ENCODE measurements around the gene CTNND1. TPM values are rescaled to one million over a fixed set of nuclear protein-coding genes. Genes with fewer than 3 reads are reported as not detected.
A peak's percentile ranks its signal among the peaks of the same experiment; 100 is the strongest.
"Not testable (repeated sequence)": the region's sequence is repeated elsewhere in the genome, so short reads cannot be mapped to it uniquely, and the experiment has no call there.

Gene CTNND1
- polyA plus RNA-seq, 1 donor = 136 TPM

DNA sequence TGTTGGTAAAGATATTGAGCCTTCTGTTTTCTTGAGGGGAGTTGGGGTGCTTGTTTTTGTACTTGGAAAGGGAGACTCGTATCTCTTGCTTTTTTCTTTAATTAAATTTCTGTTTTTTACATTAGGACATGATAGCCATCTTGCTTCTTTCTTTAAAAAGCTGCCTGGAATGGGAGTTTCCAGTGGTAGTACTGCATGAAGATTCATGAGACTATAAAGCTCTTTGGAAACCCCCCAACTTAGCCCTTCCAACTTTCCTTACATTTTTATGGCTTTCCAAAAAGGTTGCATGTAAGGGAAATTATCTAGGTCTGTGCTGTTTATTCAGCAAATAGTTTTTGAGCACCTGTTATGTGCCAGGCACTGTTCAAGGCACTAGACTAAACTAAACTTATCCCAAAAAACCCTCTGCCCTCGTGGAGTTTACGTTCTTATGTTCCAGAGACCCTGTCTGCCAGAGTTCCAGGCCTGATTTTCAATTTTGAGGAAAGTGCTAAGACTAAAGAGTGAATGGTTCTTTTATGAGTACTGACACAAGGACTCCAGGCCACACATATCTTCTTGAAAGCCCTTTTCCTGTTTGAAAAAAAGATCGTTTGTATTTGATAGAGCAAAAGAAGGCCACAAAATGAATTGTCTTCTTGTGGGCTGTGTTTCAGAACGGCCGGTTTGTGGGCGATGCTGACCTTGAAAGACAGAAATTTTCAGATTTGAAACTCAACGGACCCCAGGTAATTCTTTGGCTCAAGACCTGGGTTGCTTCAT, 31.9 kb downstream of the CTNND1 start:
- no peak for DNase-seq

DNA sequence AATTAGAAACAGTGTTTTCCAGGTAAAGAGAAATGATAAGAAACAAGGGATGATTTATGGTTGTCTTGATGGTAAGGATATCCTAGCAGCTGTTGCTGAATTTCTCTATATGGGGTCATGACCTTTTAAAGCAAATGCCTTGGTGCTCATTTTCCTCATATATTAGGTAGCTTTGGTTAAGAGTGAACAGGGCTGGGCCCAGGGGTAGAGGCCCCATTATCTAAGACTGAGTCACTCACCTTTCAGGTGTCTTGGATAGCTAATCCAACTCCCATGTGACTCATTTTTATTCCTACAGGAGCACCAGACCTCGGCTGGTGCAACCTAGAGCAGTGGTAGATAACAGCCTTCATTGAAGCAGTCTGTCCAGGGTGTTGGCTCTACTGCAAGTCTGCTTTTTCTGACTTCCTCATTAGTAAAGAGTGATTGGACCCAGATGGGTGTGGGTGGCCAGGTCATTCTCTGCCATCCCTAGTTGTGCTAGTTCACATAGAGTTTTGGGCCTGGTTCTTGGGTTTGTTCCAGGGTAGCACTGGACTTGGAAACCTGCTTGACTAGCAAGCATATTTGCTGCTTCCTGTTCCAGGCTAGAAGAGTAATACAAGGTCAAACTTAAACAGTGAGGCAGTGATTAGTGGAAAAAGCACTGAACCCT, 37.4 kb downstream of the CTNND1 start:
- DNase-seq = no peak

DNA sequence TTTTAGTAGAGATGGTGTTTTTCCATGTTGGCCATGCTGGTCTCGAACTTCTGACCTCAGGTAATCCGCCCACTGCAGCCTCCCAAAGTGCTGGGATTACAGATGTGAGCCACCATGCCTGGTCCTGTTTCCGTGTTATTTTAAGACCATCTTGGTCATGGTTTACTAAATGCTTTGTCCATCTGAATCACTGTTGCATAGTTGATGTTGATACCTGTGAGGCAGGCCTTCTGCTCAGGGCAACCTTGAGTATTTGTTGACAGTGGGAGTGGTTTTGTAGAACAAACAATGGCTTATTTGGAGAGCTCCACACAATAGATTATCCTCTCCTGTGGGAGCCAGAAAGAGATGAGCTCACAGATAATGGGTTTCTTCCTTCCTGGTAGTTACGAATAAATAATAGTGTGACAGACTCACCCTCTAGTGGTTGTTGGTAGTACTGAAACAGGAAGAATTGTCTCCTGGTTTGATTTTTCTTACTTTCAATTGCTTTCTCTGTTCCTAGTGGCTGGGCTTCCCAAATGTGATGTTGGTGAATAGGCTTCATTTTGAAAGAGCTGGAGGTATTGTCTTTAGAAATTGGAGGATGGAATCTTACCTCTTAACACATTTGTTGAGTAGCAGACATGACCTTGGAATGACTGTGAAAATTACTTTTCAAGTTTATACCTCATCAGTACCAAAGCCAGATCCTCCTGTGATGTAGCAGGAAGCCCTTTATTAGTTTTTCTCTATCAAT, 39.0 kb downstream of the CTNND1 start:
- peak; percentile 69 for DNase-seq

DNA sequence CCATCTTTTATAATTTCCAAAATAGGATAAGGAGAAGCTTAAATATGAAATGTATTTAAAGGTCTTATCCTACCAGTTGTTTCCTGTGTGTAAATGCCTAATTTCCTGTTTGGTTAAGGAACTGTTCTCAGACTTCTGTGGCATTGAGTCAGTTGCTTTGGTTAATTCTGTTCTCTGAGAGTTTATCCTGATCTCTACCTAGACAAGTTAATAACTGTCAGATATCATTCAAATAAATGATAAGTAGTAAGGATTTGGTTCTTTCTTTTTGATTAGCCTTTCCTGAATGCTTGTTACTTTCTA, 39.5 kb downstream of the CTNND1 start:
- DNase-seq = no peak

DNA sequence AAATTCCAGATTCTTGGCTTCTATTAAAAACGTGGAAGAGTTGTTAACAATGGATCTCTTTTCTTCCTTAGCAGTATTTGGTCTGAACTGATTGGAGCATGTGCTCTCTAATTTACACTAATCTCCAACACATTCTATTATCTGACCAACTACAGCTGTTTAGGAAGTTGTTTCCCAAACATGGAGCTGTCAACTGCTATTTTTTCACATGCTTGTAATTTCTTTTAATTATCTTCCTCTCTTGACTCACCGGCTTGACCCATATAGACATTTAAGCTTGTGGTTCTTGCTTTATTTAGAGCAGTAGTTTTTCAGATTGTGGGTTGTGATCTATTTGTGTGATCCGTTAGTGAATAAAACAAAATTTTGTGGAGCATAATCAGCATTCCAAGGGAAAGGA, 40.8 kb downstream of the CTNND1 start:
- DNase-seq = no peak

DNA sequence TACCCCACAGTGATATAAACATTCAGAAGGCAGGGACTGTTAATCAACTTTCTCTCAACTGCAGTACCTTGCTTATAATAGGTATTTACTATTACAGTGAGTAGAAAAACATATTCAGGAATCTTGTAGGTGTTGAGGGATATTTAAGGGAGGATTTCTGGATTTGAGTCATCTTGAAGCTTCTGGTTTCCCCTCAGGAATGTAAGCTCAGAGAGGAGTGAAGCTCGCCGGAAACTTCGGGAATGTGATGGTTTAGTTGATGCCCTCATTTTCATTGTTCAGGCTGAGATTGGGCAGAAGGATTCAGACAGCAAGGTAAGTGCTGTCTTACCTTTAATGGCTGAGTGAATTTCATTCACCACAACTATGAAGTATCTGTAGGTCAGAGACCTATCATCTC, 42.9 kb downstream of the CTNND1 start:
- DNase-seq = no peak

DNA sequence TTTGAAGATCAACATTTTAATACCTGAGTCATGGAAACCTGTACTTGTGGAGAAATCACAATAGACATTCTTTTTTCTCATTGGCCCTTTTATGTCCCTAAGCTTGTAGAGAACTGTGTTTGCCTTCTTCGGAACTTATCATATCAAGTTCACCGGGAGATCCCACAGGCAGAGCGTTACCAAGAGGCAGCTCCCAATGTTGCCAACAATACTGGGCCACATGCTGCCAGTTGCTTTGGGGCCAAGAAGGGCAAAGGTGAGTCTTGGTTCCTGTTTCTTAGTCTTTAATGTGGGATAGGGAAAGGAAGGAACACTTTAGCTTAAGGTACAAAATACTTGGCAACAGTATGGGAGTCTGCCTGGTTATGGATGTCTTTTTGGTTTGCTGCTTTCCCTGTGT, 44.2 kb downstream of the CTNND1 start:
- DNase-seq = no peak

DNA sequence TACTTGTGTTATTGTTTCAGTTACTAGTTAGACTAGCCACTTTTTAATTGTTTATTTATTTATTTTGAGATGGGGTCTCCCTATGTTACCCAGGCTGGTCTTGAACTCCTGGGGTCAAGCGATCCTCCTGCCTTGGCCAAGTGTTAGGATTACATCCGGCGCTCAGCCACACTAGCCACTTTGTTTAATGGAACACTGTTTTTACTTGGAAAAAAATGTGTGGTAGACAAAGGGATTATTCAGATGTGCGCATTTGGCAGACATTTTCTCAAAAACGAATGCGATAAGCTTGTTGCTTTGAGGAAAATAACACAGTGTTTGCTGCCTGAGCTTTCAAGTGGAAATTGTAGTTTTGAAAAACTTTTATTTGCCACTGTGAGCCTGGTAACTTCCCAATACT, 51.0 kb downstream of the CTNND1 start:
- no peak for DNase-seq

DNA sequence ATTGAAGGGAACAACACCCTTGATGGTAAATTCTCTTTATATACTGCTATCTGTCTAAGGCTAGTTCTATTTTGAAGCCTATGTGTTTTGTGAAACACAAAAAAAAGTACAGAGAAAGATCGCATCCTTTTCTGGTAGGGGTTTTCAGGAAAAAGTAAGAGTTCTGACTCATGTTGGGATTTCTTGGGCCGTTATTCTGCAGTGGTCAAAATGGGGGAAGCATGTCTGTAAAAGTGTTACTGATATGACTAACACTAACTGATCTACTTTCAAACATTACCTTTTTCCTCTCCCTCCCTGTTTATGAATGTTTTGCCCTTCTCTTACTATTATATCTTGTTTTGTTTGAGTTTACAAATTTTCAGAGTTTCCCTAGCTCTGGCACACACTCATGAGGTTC, 53.9 kb downstream of the CTNND1 start:
- DNase-seq = no peak

DNA sequence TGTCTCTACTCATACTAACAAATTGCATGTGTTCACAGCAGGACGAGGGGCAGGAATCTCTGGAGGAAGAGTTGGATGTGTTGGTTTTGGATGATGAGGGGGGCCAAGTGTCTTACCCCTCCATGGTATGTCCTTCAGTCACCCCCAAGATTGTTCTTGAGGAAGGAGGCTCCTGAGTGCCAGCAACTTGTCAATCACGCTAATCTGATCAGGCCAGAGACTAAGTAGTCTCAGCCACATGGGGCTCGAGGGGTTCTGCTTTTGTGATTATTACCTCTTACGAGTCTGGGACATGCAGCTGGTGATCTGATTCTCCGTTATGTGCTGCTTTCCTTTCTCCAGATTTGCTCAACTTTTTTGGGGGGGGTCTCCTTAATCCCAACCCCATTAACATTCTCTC, 54.3 kb downstream of the CTNND1 start:
- DNase-seq = no peak

DNA sequence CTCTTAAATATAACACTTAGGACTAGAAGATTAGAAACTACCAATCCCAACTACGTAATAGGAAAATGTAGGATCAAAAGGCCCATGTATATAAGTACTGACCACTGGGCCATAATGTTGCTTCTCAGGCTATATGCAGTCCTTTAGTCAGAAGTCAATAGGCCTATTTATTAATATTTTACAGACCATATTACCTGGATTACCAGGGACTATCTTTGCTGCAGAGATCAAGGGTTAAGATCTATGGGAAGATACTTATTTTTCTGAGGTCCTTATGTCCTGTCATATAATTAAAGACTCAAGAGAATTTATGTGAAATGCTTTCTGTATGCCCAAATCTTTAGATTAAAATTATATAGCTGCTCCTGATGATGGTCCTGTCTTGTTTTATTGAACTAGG, 57.2 kb downstream of the CTNND1 start:
- no peak for DNase-seq

DNA sequence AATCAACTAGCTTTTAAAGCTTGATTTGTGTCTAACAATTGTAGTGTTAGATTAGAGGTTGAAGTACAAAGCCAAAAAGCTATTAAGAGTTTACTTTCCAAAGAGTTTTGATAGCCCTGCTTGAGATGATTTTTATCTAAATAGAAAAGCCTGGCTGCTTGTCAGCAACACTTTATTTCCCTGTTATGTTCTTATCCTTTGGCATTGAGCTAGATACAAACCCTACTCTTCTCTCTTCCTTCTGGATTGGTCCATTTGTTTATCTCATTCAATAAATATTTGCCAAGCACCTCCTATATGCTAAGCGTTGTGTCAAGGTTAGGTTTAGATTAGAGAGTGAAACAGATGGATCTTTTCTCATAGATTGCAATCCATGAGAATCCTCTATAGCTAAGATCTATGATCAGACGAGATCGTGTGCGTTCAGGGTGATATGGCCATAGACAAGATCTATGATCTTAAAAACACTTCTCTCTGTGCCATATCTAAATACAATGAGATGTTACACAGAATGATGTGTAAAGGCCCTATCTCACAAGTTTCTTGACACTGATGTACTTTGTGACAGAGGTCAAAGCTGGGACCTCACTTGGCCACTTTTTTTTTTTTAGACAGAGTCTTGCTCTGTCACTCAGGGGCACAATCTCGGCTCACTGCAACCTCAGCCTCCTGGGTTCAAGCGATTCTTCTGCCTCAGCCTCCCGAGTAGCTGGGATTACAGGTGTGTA, 57.8 kb downstream of the CTNND1 start:
- no peak for DNase-seq

DNA sequence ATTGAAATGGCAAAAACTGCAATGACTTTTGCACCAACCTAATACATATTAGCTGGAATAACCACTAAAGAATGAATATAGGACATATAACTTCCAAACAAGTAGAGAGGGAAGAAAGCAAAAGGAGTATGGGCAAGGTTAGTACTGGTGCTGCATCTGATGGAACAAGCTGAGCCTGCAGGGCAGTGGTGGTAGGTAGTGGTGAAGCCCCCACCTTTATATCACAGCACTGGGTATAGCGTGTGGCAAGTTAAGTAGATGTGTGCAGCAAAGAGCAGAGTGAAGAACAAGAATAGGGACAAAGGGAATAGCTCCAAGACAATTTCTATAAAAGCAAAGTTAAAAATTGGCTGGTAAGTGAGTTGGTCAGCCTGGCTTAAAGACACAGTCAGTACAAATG, 62.3 kb downstream of the CTNND1 start:
- DNase-seq = no peak

DNA sequence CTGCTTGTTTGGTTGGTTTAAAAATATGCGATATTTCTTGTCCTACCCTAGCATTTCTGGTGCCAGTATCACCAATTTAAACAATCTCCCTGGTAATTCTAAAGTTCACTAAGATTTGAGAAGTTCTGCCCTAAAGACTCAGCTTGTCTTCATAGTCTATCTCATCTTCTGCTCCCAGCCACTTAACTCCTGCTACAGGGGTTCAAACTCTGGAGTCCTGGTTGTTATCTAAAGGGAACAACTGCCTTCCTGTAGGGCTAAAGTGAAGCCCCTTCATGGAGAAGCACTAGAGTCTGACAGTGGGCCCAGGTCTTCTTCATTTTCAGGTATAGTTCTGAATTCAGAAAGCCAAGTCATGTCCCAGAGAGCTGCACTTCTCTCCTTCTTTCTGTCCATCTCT, 73.2 kb downstream of the CTNND1 start:
- DNase-seq = no peak

DNA sequence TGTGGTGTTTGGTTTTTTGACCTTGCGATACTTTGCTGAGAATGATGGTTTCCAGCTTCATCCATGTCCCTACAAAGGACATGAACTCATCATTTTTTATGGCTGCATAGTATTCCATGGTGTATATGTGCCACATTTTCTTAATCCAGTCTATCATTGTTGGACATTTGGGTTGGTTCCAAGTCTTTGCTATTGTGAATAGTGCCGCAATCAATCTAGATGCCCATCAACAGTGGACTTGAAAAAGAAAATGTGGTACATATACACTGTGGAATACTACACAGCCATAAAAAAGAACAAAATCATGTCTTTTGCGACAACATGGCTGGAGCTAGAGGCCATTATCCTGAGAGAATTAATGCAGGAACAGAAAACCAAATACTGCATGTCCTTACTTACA, 77.0 kb downstream of the CTNND1 start:
- not testable (repeated sequence) for DNase-seq

DNA sequence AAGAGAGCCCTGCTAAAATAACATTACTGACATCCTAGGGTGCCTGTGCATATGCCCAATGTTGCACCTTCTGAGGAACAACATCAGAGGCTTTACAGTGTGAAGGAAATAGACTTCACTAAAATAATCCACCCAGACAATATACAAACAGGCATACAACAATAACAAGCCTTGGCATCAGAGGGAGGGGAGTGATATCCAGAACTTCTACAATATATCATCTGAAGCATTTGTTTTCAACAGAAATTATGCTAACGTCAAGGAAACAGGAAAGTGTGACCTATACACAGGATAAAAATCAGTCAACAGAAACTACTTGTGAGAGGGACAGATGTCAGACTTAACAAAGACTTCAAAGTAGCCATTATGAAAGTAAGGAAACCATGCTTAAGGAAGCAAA, 81.3 kb downstream of the CTNND1 start:
- DNase-seq = no peak

DNA sequence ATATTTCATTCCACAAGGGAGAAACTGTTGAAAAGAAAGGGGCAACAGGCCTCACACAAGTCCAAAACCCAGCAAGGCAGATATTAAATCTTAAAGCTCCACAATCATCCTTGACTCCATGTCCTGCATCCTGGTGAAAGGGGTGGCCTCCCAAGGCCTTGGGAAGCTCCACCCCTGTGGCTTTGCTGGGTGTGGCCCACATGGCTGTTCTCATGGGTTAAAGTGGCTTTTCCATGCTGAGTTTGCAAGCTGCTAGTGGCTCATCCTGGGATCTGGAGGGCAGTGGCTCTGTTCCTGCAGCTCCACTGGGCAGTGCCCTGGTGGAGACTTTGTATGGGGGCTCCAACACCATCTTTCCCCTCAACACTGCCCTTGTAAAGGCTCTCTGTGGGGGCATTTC, 106.4 kb downstream of the CTNND1 start:
- DNase-seq = no peak

DNA sequence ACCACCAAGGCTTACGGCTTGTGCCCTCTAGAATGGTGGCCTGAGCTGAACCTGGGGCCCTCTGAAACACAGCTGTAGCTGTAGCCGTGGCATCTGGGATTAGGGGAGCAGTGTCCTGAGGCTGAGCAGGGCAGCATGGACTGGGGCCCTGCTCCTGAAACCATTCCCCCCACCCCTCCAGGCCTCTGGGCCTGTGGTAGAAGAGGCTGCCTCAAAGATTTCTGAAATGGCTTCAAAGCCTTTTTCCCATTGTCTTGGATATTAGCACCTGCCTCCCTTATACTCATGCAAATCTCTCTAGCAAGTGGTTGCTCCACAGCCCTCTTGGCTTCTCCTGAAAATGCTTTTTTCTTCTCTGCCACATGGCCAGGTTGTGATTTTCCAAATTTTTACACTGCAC, 106.9 kb downstream of the CTNND1 start:
- DNase-seq = no peak

Other genes with a start within 250 kb of the CTNND1 start
- 19.3 TPM for gene SLC43A1, start 246.1 kb upstream of the CTNND1 start, polyA plus RNA-seq (ENCODE audit: insufficient read length)
- gene TIMM10, start 231.0 kb upstream of the CTNND1 start, polyA plus RNA-seq (ENCODE audit: insufficient read length) = 32.9 TPM
- 148 TPM for gene SMTNL1, start 224.2 kb upstream of the CTNND1 start, polyA plus RNA-seq (ENCODE audit: insufficient read length)
- 26.6 TPM for gene UBE2L6, start 194.1 kb upstream of the CTNND1 start, polyA plus RNA-seq (ENCODE audit: insufficient read length)
- gene SERPING1, start 164.1 kb upstream of the CTNND1 start, polyA plus RNA-seq (ENCODE audit: insufficient read length) = 109 TPM
- gene YPEL4, start 111.9 kb upstream of the CTNND1 start, polyA plus RNA-seq (ENCODE audit: insufficient read length) = 1.9 TPM
- 8.7 TPM for gene CLP1, start 104.0 kb upstream of the CTNND1 start, polyA plus RNA-seq (ENCODE audit: insufficient read length)
- 31.9 TPM for gene ZDHHC5, start 93.7 kb upstream of the CTNND1 start, polyA plus RNA-seq (ENCODE audit: insufficient read length)
- gene MED19, start 49.6 kb upstream of the CTNND1 start, polyA plus RNA-seq (ENCODE audit: insufficient read length) = 13.3 TPM
- gene TMX2, start 49.2 kb upstream of the CTNND1 start, polyA plus RNA-seq (ENCODE audit: insufficient read length) = 54.4 TPM
- gene SELENOH, start 20.3 kb upstream of the CTNND1 start, polyA plus RNA-seq (ENCODE audit: insufficient read length) = 75.3 TPM
- gene BTBD18, start 10.0 kb upstream of the CTNND1 start, polyA plus RNA-seq (ENCODE audit: insufficient read length) = 0.15 TPM

All from hindlimb muscle (tissue), 1 donor.